Activated naive CD4-positive, alpha-beta T cell (primary cell): ENCODE data around the gene GLIS2.

Source experiments
- DNase-seq, 4 experiments: peaks; one replicate each; lab custom pipeline; 2025; lab: John Stamatoyannopoulos, UW

GLIS2 gene

DNA sequence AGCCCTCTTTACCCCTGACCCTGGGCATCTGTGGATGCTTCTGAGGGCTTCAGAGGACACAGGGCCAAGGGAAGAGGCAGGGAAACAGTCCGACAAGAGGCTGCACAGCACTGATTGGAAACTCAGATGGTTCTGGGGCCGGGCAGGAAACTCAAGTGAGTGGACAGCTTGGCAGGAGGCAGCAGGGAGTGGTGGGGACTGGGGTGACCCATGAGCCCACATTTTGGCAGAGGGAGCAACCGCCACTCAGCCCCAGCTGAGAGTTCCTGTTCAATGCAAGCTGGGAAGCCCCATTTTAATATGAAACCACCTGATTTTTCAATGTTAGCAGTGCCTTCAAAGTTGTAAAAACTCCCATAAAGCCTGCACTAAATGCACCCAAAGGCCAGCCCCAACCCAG is 54.3 kb downstream of the GLIS2 start:
- DNase-seq = no peak

DNA sequence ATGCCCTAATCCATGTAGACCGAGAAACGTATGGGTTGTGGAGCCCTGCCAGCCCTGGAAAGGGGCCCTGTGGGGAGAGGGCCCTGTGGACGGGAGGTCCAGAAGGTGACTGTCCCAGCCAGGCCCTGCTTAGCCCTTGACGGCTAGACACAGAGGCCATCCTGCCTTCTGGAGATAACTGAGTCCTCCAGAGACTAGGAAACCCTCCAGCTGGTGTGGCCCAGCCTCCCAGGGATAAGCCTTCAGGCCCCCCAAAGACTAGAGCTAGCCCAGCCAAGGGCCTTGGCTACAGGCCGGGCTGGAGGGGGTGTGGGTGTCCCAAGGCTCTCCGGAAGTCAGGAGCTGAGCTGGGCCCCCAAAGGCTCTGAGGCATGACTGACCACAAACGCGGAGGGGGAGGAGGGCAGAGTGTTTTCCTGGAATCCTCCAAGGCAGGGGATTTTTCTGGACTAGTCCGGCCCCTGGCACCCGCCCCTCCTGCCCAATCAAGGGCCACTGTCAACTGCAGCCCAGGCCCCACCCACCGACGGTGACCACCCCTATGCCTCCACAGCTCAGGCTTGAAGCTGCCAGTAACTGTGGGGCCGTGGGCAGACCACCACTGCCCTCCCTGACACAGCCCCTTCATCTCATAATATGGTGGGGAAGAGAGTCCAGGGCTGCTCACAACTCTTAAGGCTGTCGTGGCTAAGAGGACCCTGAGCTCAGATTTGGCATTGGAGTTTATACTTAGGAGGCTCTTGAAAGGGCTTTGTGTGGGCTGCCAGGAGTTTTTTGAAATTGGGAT is 54.9 kb downstream of the GLIS2 start:
- no peak for DNase-seq

DNA sequence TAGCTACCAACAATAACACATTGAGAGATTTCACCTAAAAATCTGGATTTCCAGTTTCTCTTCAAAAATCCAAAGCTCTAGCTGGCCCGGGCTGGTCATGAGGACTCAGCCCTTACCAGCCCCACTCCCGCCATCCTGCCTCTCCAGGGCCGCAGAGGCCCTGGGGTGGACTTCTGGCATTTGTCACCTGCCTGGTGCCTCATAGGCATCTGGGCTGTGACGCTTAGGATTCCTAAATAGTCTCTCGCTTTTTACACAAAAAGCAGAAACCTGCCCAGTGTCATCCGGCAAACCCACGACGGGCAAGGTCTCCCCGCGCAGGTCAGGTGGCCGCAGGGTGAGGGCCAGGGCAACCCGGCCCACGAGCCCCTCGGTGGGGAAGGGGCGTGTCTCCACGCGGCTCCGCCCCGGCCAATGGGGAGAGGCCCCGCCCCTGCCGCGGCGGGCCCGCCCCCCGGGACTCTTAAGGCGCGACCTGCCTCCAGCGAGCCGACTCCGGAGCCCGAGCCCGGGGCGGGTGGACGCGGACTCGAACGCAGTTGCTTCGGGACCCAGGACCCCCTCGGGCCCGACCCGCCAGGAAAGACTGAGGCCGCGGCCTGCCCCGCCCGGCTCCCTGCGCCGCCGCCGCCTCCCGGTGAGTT is 55.6 kb downstream of the GLIS2 start, which contains the start of gene VASN:
TSS of gene VASN (plus strand) at position 492 of the 644 bp plus-strand sequence. CDS start 9,030 bp downstream, outside the sequence.
- peak; percentile 41 to 73 (median 64) for DNase-seq

- peak in 1 of 4 experiments; percentile 23 for DNase-seq
Observed at GRCh38 chr16:4372001-4372577, 56.2 kb downstream of the GLIS2 start.

GRCh38 chr16:4372578-4373355 is 56.9 kb downstream of the GLIS2 start:
- no peak for DNase-seq

DNA sequence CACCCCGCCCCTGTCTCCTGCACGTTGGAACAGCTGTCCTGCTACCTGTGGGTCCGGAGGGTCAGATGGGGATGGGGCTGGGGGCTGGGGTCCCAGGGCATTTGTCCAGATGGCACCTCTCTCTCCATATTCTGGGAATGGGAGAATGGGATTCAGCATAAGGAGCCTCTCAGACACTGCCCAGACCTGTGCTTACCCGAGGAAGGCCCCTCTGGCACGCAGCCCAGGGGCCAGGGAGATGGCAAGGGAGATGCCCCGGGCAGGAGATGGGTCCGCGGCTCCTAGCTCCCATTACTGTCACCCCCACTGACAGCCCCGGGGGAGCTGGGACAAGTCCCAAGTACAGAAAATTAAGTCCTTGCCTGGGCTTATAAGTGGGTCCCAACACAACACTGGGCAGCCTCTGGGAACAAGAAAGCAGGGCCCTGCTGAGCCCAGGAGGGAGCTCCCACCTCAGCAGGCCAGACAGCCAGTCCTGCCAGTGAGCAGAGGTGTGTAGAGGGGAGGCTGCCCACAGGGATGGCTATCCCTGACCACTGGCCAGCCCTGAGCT is 57.6 kb downstream of the GLIS2 start:
- no peak for DNase-seq

GRCh38 chr16:4373909-4374742 is 58.3 kb downstream of the GLIS2 start:
- no peak for DNase-seq

DNA sequence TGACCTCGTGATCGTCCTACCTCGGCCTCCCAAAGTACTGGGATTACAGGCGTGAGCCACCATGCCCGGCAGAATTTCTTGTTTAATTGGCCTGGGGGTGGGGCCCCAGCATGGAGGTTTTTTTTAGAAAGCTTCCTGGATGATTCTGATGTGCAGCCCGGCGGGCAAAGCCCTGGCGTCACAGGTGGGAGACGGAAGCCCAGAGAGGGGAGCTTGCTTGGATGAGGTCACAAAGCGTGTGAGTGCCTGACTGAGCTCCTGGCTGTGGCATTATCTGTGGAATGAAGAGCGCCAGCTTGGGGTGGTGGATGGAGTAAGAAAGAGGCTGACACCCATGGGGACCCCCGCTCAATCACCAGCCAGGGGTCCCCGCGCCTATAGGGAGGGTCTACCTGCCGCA is 59.9 kb downstream of the GLIS2 start:
- no peak for DNase-seq

DNA sequence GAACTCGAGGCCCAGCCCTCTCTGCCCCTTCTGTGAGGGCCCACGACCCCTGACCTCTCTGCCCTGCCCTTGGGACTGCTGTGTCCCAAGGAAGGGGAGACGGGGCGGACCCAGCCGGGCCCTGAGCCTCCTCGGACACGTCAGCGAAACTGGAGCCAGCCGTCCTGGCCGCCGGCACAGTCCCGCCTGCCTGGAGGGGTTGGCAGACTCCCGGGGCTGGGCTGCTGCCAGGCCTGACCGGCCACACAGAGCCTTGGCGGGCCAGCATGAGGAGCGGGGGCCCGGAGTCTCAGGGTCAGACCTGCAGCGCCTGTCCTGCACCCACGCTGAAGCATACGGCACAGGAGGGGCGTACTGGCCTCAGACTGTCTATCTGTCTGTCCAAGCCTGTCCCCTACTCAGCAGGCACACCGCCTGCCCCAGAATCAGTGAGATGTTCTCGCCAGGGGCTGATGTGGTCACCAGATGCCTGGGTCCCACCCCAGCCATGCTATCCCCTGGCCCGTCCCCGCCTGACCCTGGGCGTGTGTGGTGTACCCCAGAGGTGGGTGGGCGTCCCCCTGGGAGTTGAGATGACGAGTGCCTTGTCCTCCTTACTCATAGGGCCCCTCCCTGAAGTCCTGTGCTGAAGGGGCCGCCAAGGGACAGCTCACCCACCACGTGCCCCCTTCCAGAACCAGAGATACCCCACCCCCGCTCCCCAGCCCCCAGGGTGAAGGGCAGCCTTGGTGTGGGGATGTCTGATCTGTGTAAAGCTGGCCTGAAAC is 60.4 kb downstream of the GLIS2 start:
- no peak for DNase-seq

DNA sequence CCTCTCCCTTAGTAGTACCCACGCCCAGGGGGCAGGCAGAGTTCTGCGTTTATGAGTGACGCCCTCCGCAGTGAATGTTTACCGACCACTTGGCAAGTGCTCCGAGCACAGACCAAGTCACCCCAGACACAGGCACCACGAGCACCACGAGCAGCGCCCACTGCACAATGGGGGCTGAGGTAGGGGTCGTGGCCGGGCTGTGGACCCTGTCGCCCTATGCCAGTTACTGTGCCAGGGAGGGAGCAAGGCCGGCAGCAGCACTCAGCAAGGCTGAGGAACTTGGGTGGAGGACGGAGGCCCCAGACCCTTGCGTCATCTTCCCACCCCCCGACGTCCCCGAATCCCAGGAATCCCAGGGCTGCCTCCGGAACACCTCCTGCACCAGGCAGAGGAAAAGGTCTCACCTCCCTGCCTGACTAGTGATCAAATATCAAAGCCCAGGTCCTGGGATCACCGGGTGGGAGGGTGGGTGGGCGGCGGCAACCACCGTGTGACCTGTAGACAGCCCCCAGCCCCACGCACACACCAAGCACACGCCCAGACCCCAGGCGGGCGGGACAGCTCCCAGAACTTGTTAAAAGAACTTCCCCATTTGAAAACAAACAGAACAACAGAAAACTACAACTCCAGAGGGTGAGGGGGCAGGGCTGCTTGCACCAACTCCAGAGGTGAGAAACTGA is 61.2 kb downstream of the GLIS2 start:
- DNase-seq = no peak

DNA sequence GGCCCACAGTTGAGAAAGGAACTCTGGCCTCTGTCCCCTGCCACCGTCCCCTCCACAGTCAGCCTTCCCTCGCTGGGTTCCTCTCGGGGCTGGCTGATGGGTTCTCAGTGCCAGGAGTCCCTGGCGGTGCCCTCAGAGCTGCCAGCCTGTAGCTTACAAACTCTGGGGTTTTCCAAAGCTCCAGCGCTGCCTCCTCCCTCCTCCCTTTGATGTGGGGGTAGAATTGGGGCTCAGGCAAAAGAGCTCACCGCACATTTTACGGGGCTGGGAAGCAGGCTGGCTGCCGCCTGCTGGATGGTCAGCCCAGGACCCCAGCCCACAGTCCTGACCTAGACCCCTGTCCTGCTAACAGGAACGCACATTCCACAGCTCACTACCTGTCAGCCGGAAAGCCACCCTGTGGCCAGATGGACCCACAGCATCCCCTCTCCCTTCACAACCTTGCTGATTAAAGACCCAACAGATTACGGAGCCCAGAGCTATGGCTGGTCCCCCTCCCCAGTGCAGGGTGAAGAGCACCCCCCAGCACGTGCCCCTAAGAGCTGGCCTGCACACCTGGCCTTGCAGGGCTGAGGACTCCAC is 61.8 kb downstream of the GLIS2 start:
- no peak for DNase-seq

DNA sequence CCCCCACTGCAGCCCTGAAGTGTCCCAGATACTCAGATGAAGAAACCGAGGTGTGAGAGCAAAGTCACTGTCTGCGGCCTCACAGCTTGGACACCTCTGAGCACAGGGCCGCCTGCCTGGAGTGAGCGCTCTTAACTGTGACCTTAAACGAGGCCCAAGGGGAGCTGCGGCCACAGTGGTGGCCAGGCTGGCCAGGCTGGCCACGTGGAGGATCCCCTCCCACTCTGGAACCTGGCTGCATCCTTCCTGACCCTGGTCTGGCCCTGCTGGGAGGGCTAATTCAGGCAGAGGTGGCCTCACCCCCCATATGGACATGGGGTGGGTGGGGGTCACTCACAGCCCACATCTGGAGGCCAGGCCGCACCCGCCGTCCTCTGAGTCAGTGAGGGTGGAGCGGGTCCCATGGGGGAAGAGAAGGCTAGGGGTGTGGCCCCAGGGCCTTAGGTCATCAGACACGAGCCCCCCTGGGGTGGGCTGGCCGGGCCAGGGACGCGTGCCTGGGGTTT is 62.3 kb downstream of the GLIS2 start:
- no peak for DNase-seq

GRCh38 chr16:4378999-4379690 is 63.3 kb downstream of the GLIS2 start:
- DNase-seq = no peak

GRCh38 chr16:4380119-4381063 is 64.5 kb downstream of the GLIS2 start:
- DNase-seq = no peak

GRCh38 chr16:4381072-4381934 is 65.4 kb downstream of the GLIS2 start:
- DNase-seq = no peak
